Jurkat, Clone E6-1 (cell line): ENCODE data around the gene MAMLD1.

Source experiments
- DNase-seq: peaks from one replicate; pipeline ENCODE4 v3.0.0-alpha.2; 2011; ENCODE audit warnings: low read depth, low spot score
- H3K4me3 ChIP-seq: 2 replicates; pipeline ENCODE4 v1.5.1; 2011; ENCODE audit warnings: mild to moderate bottlenecking, low read length, control low read depth, moderate library complexity

Gene MAMLD1

GRCh38 chrX:150450519-150451177 lies 87.5 kb downstream of the MAMLD1 start:
- peak; percentile 69 for DNase-seq
- no peak overlapping the region for H3K4me3 ChIP-seq

GRCh38 chrX:150451953-150452352 lies 88.8 kb downstream of the MAMLD1 start:
- DNase-seq: no peak
- no peak overlapping the region for H3K4me3 ChIP-seq

GRCh38 chrX:150454083-150454482 lies 91.0 kb downstream of the MAMLD1 start:
- DNase-seq: no peak
- H3K4me3 ChIP-seq: no peak overlapping the region

GRCh38 chrX:150454508-150455214 lies 91.5 kb downstream of the MAMLD1 start:
- no peak for DNase-seq
- H3K4me3 ChIP-seq: no peak overlapping the region

GRCh38 chrX:150455215-150455608 lies 92.1 kb downstream of the MAMLD1 start:
- H3K4me3 ChIP-seq: no peak overlapping the region
- DNase-seq: no peak

- no peak for DNase-seq
- H3K4me3 ChIP-seq: no peak overlapping the region
Observed at GRCh38 chrX:150456466-150456865, 93.3 kb downstream of the MAMLD1 start.

GRCh38 chrX:150456941-150457340 lies 93.8 kb downstream of the MAMLD1 start:
- H3K4me3 ChIP-seq: no peak overlapping the region
- no peak for DNase-seq

- DNase-seq: no peak
- H3K4me3 ChIP-seq: no peak overlapping the region
Observed at GRCh38 chrX:150459196-150459595, 96.1 kb downstream of the MAMLD1 start.

GRCh38 chrX:150460063-150460462 lies 96.9 kb downstream of the MAMLD1 start:
- no peak for DNase-seq
- H3K4me3 ChIP-seq: no peak overlapping the region

- no peak overlapping the region for H3K4me3 ChIP-seq
Observed at GRCh38 chrX:150460781-150461180, 97.7 kb downstream of the MAMLD1 start.

GRCh38 chrX:150463566-150463965 lies 100.4 kb downstream of the MAMLD1 start:
- no peak overlapping the region for H3K4me3 ChIP-seq

More at GRCh38 chrX:150460781-150461180, 97.7 kb downstream of the MAMLD1 start:
- no peak for DNase-seq

GRCh38 chrX:150464001-150464400 lies 100.9 kb downstream of the MAMLD1 start:
- H3K4me3 ChIP-seq: no peak overlapping the region
- no peak for DNase-seq

More at GRCh38 chrX:150463566-150463965, 100.4 kb downstream of the MAMLD1 start:
- DNase-seq: no peak

GRCh38 chrX:150465326-150465725 lies 102.2 kb downstream of the MAMLD1 start:
- DNase-seq: no peak
- no peak overlapping the region for H3K4me3 ChIP-seq

GRCh38 chrX:150465881-150466775 lies 103.0 kb downstream of the MAMLD1 start:
- DNase-seq: no peak

GRCh38 chrX:150472306-150472705 lies 109.2 kb downstream of the MAMLD1 start:
- H3K4me3 ChIP-seq: no peak overlapping the region
- DNase-seq: no peak

More at GRCh38 chrX:150465881-150466775, 103.0 kb downstream of the MAMLD1 start:
- no peak overlapping the region for H3K4me3 ChIP-seq

- DNase-seq: no peak
- no peak overlapping the region for H3K4me3 ChIP-seq
Observed at GRCh38 chrX:150473371-150473770, 110.3 kb downstream of the MAMLD1 start.

GRCh38 chrX:150475461-150475860 lies 112.3 kb downstream of the MAMLD1 start:
- DNase-seq: no peak
- H3K4me3 ChIP-seq: no peak overlapping the region

- H3K4me3 ChIP-seq: no peak overlapping the region
- no peak for DNase-seq
Observed at GRCh38 chrX:150476164-150476699, 113.1 kb downstream of the MAMLD1 start.

GRCh38 chrX:150477371-150477770 lies 114.3 kb downstream of the MAMLD1 start:
- H3K4me3 ChIP-seq: no peak overlapping the region

More at GRCh38 chrX:150477371-150477770, 114.3 kb downstream of the MAMLD1 start:
- no peak for DNase-seq
